ENCODE measurements around the gene IPMK.

IPMK gene

DNA sequence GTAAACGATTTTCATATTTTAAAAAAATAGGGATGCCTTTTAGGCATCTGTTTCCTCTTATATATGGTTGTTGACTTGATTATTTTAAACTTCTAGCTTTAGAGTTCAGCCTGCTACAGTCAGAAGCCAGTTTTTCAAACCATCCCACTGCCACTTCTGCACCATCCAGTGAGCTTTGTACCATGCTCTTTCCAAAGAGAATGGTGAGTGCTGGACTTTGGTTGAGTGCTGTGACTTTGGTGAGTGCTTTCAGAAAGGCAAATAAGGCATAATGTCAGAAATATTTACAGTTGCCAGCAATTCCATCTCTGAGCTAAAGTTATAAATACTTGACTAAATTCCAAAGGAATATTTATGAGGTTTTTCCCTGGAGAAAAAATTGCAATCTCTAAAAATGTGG is 117.4 kb downstream of the IPMK start:
- DNase-seq = no peak

- DNase-seq = no peak
These were observed 123.8 kb downstream of the IPMK start for GRCh38 chr10:58143944-58144343.

Measured in right hindlimb (tissue), 1 donor.